B cell (primary cell): ENCODE results near the gene ZBTB33. TPM values are rescaled to one million over a fixed set of nuclear protein-coding genes. Genes with fewer than 3 reads are reported as not detected.

Experiments used
- ATAC-seq: fragments of 200-7000 bp; cut with Tn5 transposase; one replicate; pipeline ENCODE4 v1.10.0; 2021; ENCODE audit warnings: low read depth, mild to moderate bottlenecking, moderate number of reproducible peaks, moderate library complexity
- CTCF ChIA-PET: fragments of 350-600 bp; sonication (Branson Sonifier 250); formaldehyde crosslinking; loops from one replicate; lab custom pipeline; 2021; ENCODE audit warnings: antibody characterized with exemption, inconsistent platforms; lab: Charles Lee
- POLR2A ChIA-PET: fragments of 350-600 bp; sonication (Branson Sonifier 250); formaldehyde crosslinking; loops from one replicate; lab custom pipeline; 2021; ENCODE audit warnings: antibody characterized with exemption; lab: Charles Lee
- DNase-seq: peaks from one replicate; pipeline ENCODE4 v3.0.0; 2013
- H2AFZ ChIP-seq: 2 replicates; pipeline ENCODE4 v1.6.1; 2012; ENCODE audit warnings: mild to moderate bottlenecking, low read depth, low read length; ENCODE audit not compliant: insufficient read depth, poor library complexity, severe bottlenecking
- H3K27ac ChIP-seq, 2 donors: 1 replicate in 1 of 2; 2 replicates in 1 of 2; pipeline ENCODE4 v1.5.1; 2012 to 2013; ENCODE audit warnings: low read length in 2 of 2, mild to moderate bottlenecking in 2 of 2, moderate library complexity in 1 of 2
- H3K27me3 ChIP-seq, 4 experiments: fragments of 200-600 bp in 1 of 4; sonication (generic) in 1 of 4; replicated peaks in 1 of 4; 1 replicate in 2 of 4; 2 replicates in 2 of 4; pipeline versions ENCODE4 v1.6.1 to v1.7.0; 2013 to 2016; ENCODE audit warnings: low read length in 3 of 4, mild to moderate bottlenecking in 2 of 4, mixed read lengths in 1 of 4, moderate library complexity in 1 of 4; ENCODE audit not compliant: insufficient read depth in 4 of 4, control insufficient read depth in 3 of 4; ENCODE audit errors: control extremely low read depth in 1 of 4
- H3K36me3 ChIP-seq, 2 experiments: replicated peaks in 1 of 2; 1 replicate in 1 of 2; 2 replicates in 1 of 2; pipeline versions ENCODE4 v1.6.1 to v1.7.1; 2013; ENCODE audit warnings: low read length in 1 of 2; ENCODE audit not compliant: insufficient read depth in 2 of 2, control insufficient read depth in 1 of 2; ENCODE audit errors: control extremely low read depth in 1 of 2, extremely low read depth in 1 of 2
- H3K4me1 ChIP-seq, 2 donors: fragments of 200-600 bp in 1 of 2; sonication (generic) in 1 of 2; 1 replicate in 1 of 2; 2 replicates in 1 of 2; pipeline versions ENCODE4 v1.5.1 to v1.6.1; 2013 to 2017; ENCODE audit warnings: low read length in 2 of 2; ENCODE audit not compliant: control insufficient read depth in 2 of 2, insufficient read depth in 2 of 2
- H3K4me2 ChIP-seq: replicated peaks from 2 replicates; pipeline ENCODE3; 2012; ENCODE audit warnings: mild to moderate bottlenecking, low read depth, low read length; ENCODE audit not compliant: poor library complexity, severe bottlenecking
- H3K4me3 ChIP-seq, 5 experiments: fragments of 200-600 bp in 1 of 5; sonication (generic) in 1 of 5; 1 replicate in 3 of 5; 2 replicates in 2 of 5; pipeline versions ENCODE4 v1.5.1 to v1.7.0; 2011 to 2016; ENCODE audit warnings: low read length in 4 of 5, mild to moderate bottlenecking in 4 of 5, low read depth in 2 of 5, control low read depth in 1 of 5, moderate library complexity in 1 of 5; ENCODE audit not compliant: insufficient read depth in 1 of 5; ENCODE audit errors: control extremely low read depth in 1 of 5, extremely low read depth in 1 of 5
- H3K79me2 ChIP-seq: fragments of 200-600 bp; sonication (generic); one replicate; pipeline ENCODE4 v1.6.0; 2016; ENCODE audit warnings: low read length; ENCODE audit not compliant: control insufficient read depth, insufficient read depth
- H3K9ac ChIP-seq: fragments of 200-600 bp; sonication (generic); 2 replicates; pipeline ENCODE4 v1.6.1; 2017; ENCODE audit warnings: mild to moderate bottlenecking, low read length, moderate library complexity
- H3K9me3 ChIP-seq, 3 donors: one replicate each; pipeline versions ENCODE4 v1.6.1 to v1.7.1; 2013; ENCODE audit warnings: low read length in 2 of 3; ENCODE audit not compliant: control insufficient read depth in 2 of 3, insufficient read depth in 1 of 3; ENCODE audit errors: control extremely low read depth in 1 of 3
- H4K20me1 ChIP-seq: 2 replicates; pipeline ENCODE4 v1.6.0; 2012; ENCODE audit warnings: mild to moderate bottlenecking, low read length; ENCODE audit not compliant: insufficient read depth, control insufficient read depth, poor library complexity, severe bottlenecking
- H3K27ac Mint-ChIP-seq: one replicate; pipeline ENCODE4 v1.8.0; 2021; ENCODE audit warnings: mixed read lengths
- H3K27me3 Mint-ChIP-seq: one replicate; pipeline ENCODE4 v1.8.0; 2021; ENCODE audit warnings: mixed read lengths
- H3K4me1 Mint-ChIP-seq: one replicate; pipeline ENCODE4 v1.8.0; 2021; ENCODE audit warnings: mixed read lengths
- H3K4me3 Mint-ChIP-seq: one replicate; pipeline ENCODE4 v1.8.0; 2021; ENCODE audit warnings: mixed read lengths
- H3K9me3 Mint-ChIP-seq: one replicate; pipeline ENCODE4 v1.8.0; 2022; ENCODE audit warnings: mixed read lengths; ENCODE audit not compliant: insufficient read depth
- EZH2 ChIP-seq: IDR thresholded peaks from 2 replicates; pipeline ENCODE4 v1.6.1; 2012; ENCODE audit warnings: borderline replicate concordance, low read depth, mild to moderate bottlenecking, moderate library complexity, low read length; ENCODE audit not compliant: insufficient read depth, poor library complexity, severe bottlenecking
- WGBS: methylation state at CpG from one replicate; pipeline ENCODE4 v1.1.5; 2013; ENCODE audit warnings: missing lambda C conversion rate; ENCODE audit not compliant: insufficient coverage; 5-methylcytosine and 5-hydroxymethylcytosine counted together
- intact Hi-C: fragments of 100-400 bp; cut with micrococcal nuclease; formaldehyde crosslinking; loops from one replicate; pipeline ENCODE4 v1.10.0; 2022
- polyA plus RNA-seq: library from polyadenylated mRNA; depleted of rRNA; stranded (reverse); fragments of >200 nt; gene quantifications from 2 replicates; pipeline ENCODE4 v1.2.3, GENCODE V29; 2012
- total RNA-seq, 2 donors: library from RNA; stranded (reverse); fragments of 120-200 nt in 1 of 2; gene quantifications; 1 replicate in 1 of 2; 2 replicates in 1 of 2; pipeline versions ENCODE4 v1.2.3 to v1.2.4, GENCODE V29; 2013 to 2022
- TF ChIP-seq, protein P1 (sequence below): fragments of 200-600 bp; IDR thresholded peaks from one replicate; pipeline ENCODE4 v1.8.0; 2022; ENCODE audit warnings: antibody characterized with exemption, mild to moderate bottlenecking

The ZBTB33 gene
- total and polyA plus RNA-seq, 2 donors (not counting 1 experiment from before 2014, with no cell fraction given) = 4.6 to 21.6 TPM

DNA sequence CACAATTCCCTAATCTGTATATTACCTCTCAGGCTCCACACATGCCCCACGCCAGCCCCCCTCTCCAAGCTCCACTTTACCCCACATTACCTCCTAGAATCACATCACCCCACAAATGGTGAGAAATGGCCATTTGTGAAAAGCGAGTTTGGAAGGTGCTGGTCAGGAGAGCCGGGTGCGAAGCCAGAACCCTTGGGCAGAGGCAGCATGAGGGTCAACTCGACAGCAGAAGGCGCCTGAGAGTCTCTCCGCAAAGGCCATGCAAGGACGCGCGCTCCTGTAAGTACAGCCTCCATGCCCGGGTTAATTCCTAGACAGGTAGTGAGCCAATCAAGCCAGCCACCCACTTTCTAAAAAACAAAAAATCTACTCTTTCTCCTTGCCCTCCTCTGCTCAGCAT lies 49.8 kb upstream of the ZBTB33 start:
- TF ChIP-seq, protein P1, sequence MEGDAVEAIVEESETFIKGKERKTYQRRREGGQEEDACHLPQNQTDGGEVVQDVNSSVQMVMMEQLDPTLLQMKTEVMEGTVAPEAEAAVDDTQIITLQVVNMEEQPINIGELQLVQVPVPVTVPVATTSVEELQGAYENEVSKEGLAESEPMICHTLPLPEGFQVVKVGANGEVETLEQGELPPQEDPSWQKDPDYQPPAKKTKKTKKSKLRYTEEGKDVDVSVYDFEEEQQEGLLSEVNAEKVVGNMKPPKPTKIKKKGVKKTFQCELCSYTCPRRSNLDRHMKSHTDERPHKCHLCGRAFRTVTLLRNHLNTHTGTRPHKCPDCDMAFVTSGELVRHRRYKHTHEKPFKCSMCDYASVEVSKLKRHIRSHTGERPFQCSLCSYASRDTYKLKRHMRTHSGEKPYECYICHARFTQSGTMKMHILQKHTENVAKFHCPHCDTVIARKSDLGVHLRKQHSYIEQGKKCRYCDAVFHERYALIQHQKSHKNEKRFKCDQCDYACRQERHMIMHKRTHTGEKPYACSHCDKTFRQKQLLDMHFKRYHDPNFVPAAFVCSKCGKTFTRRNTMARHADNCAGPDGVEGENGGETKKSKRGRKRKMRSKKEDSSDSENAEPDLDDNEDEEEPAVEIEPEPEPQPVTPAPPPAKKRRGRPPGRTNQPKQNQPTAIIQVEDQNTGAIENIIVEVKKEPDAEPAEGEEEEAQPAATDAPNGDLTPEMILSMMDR = no peak
- no peak for TF ChIP-seq EZH2

GRCh38 chrX:120205816-120206753 lies 44.5 kb upstream of the ZBTB33 start:
- Histone ChIP-seq H2AFZ (no peak overlapping the region), H3K4me1 (no peaks in the 10 kb centered on the region), H3K36me3 (peaks cover 0 to 2% of the 10 kb centered on the region in 2 experiments), H3K79me2 (no peaks in the 10 kb centered on the region), H4K20me1 (no peaks in the 10 kb centered on the region), H3K27ac (no peak overlapping the region), H3K4me3 (no peak overlapping the region), H3K4me2 (no peak overlapping the region), H3K27me3 (no peaks in the 10 kb centered on the region), H3K9me3 (no peaks in the 10 kb centered on the region), H3K9ac (no peak overlapping the region)
- DNase-seq (no peak), ATAC-seq (no peak)
- WGBS = 90% methylated on average over 2 of the region's 12 CpGs
- POLR2A ChIA-PET = no interaction called here
- Mint-ChIP-seq H3K4me3 (no peak overlapping the region), H3K27ac (no peak overlapping the region), H3K27me3 (no peaks in the 10 kb centered on the region), H3K4me1 (no peaks in the 10 kb centered on the region), H3K9me3 (no peaks in the 10 kb centered on the region)
- intact Hi-C loops = no loop called here
- TF ChIP-seq, protein P1 = no peak
- no peak for TF ChIP-seq EZH2
- CTCF ChIA-PET = interaction anchor here (1.2 kb wide), 1 partner anchor 8 kb away, joined by 4 read pairs; no protein-coding TSS in a partner anchor

More for the DNA sequence above, 49.8 kb upstream of the ZBTB33 start:
- Histone ChIP-seq H2AFZ (no peak overlapping the region), H3K27ac (no peak overlapping the region), H3K36me3 (peaks cover 0 to 2% of the 10 kb centered on the region in 2 experiments), H3K9ac (no peak overlapping the region), H3K27me3 (no peaks in the 10 kb centered on the region), H3K4me1 (no peaks in the 10 kb centered on the region), H3K4me2 (no peak overlapping the region), H3K4me3 (no peak overlapping the region), H3K9me3 (no peaks in the 10 kb centered on the region), H3K79me2 (no peaks in the 10 kb centered on the region), H4K20me1 (no peaks in the 10 kb centered on the region)
- H3K27ac Mint-ChIP-seq = no peak overlapping the region
- intact Hi-C loops = no loop called here
- no peak for DNase-seq
- no peak for ATAC-seq
- CTCF ChIA-PET = no interaction called here
- POLR2A ChIA-PET = no interaction called here
- H3K4me3 Mint-ChIP-seq = no peak overlapping the region
- WGBS = 100% methylated on average over 4 of the region's 11 CpGs
- no peaks in the 10 kb centered on the region for H3K9me3 Mint-ChIP-seq
- no peaks in the 10 kb centered on the region for H3K27me3 Mint-ChIP-seq
- no peaks in the 10 kb centered on the region for H3K4me1 Mint-ChIP-seq
